GM18499 (cell line): Measurements from ENCODE around the gene PRKAR1A.
A peak's percentile ranks its signal among the peaks of the same experiment; 100 is the strongest.
"Not testable (repeated sequence)": the region's sequence is repeated elsewhere in the genome, so short reads cannot be mapped to it uniquely, and the experiment has no call there.

Experiments
- ATAC-seq: cut with Tn5 transposase; IDR thresholded peaks from one replicate; pipeline ENCODE4 v1.9.1; 2021; ENCODE audit warnings: moderate number of reproducible peaks; ENCODE audit not compliant: insufficient read depth, unreplicated experiment

The PRKAR1A gene

GRCh38 chr17:68509141-68510057, 2.8 kb upstream of the PRKAR1A start:
- ATAC-seq, result no peak

GRCh38 chr17:68511254-68511670, 968 bp upstream of the PRKAR1A start:
- ATAC-seq, result no peak

GRCh38 chr17:68511671-68512246, 471 bp upstream of the PRKAR1A start:
- ATAC-seq, result peak; percentile 19

GRCh38 chr17:68512960-68513474, 787 bp downstream of the PRKAR1A start:
- no peak for ATAC-seq

GRCh38 chr17:68513932-68514331, 1.7 kb downstream of the PRKAR1A start:
- no peak for ATAC-seq

GRCh38 chr17:68514831-68515635, 2.8 kb downstream of the PRKAR1A start:
- ATAC-seq, result no peak

- no peak for ATAC-seq
Measured at GRCh38 chr17:68516732-68517131, 4.5 kb downstream of the PRKAR1A start.

GRCh38 chr17:68517605-68518004, 5.4 kb downstream of the PRKAR1A start:
- not testable (repeated sequence) for ATAC-seq

GRCh38 chr17:68518063-68518815, 6.0 kb downstream of the PRKAR1A start:
- no peak for ATAC-seq

- ATAC-seq, result not testable (repeated sequence)
Measured at GRCh38 chr17:68519051-68519450, 6.8 kb downstream of the PRKAR1A start.

- no peak for ATAC-seq
Measured at GRCh38 chr17:68519911-68520310, 7.7 kb downstream of the PRKAR1A start.

GRCh38 chr17:68522266-68522665, 10.0 kb downstream of the PRKAR1A start:
- ATAC-seq, result no peak

GRCh38 chr17:68526548-68526947, 14.3 kb downstream of the PRKAR1A start:
- no peak for ATAC-seq

- ATAC-seq, result no peak
Measured at GRCh38 chr17:68527314-68527713, 15.1 kb downstream of the PRKAR1A start.

- no peak for ATAC-seq
Measured at GRCh38 chr17:68531252-68531651, 19.0 kb downstream of the PRKAR1A start.

- no peak for ATAC-seq
Measured at GRCh38 chr17:68532826-68533225, 20.6 kb downstream of the PRKAR1A start.

GRCh38 chr17:68533887-68534694, 21.9 kb downstream of the PRKAR1A start:
- no peak for ATAC-seq

GRCh38 chr17:68534695-68535088, 22.5 kb downstream of the PRKAR1A start:
- no peak for ATAC-seq

GRCh38 chr17:68535922-68536321, 23.7 kb downstream of the PRKAR1A start:
- ATAC-seq, result no peak
